Neutrophil (primary cell): Measurements from ENCODE around the gene P3H3.

Experiments
- H3K27ac ChIP-seq: fragments of 200-600 bp; sonication (generic); 2 replicates; pipeline ENCODE4 v1.5.1; 2016; ENCODE audit warnings: mild to moderate bottlenecking, moderate library complexity
- H3K27me3 ChIP-seq: fragments of 200-600 bp; sonication (generic); 2 replicates; pipeline ENCODE4 v1.6.0; 2016; ENCODE audit warnings: mild to moderate bottlenecking
- H3K36me3 ChIP-seq: fragments of 200-600 bp; sonication (generic); 2 replicates; pipeline ENCODE4 v1.5.1; 2017
- H3K4me1 ChIP-seq, 2 experiments: fragments of 200-600 bp in 1 of 2; sonication (generic) in 1 of 2; 1 replicate in 1 of 2; 2 replicates in 1 of 2; pipeline versions ENCODE4 v1.5.1 to v1.6.1; 2013 to 2016; ENCODE audit warnings: low read depth in 1 of 2, low read length in 1 of 2, mild to moderate bottlenecking in 1 of 2, moderate library complexity in 1 of 2; ENCODE audit not compliant: control insufficient read depth in 1 of 2, insufficient read depth in 1 of 2
- H3K4me3 ChIP-seq, 2 experiments: fragments of 200-600 bp in 1 of 2; sonication (generic) in 1 of 2; 1 replicate in 1 of 2; 2 replicates in 1 of 2; pipeline ENCODE4 v1.5.1; 2013 to 2016; ENCODE audit warnings: low read depth in 1 of 2, low read length in 1 of 2, mild to moderate bottlenecking in 1 of 2, moderate library complexity in 1 of 2
- H3K9me3 ChIP-seq: fragments of 200-600 bp; sonication (generic); 2 replicates; pipeline ENCODE4 v1.5.1; 2016
- CTCF ChIP-seq: fragments of 200-600 bp; sonication (generic); IDR thresholded peaks from 2 replicates; pipeline ENCODE4 v1.5.1; 2016; ENCODE audit warnings: antibody characterized with exemption

P3H3 gene

DNA sequence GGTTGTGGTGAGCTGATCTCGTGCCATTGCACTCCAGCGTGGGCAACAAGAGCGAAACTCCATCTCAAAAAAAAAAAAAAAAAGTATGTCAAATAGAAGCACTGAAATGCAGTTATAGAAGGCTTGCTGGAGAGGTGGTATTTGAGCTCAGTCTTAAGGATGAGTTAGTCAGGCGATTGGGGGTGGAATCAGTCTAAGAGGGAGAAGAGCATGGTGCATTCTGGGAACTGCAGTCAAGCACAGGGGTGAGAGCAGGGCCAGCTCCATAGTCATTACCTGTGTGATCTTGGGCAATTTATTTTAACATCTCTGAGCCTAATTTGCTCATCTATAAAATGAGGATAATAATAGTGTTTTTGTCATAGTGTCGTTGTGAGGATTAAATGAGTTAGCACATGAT lies 6.7 kb downstream of the P3H3 start:
- no peak overlapping the region for H3K4me3 ChIP-seq
- H3K27me3 ChIP-seq, result peaks cover 12% of the 10 kb centered on the region
- H3K9me3 ChIP-seq, result no peaks in the 10 kb centered on the region
- peaks cover 3 to 4% of the 10 kb centered on the region in 2 experiments for H3K4me1 ChIP-seq
- no peak overlapping the region for H3K27ac ChIP-seq
- H3K36me3 ChIP-seq, result no peaks in the 10 kb centered on the region
- TF ChIP-seq CTCF, result no peak

DNA sequence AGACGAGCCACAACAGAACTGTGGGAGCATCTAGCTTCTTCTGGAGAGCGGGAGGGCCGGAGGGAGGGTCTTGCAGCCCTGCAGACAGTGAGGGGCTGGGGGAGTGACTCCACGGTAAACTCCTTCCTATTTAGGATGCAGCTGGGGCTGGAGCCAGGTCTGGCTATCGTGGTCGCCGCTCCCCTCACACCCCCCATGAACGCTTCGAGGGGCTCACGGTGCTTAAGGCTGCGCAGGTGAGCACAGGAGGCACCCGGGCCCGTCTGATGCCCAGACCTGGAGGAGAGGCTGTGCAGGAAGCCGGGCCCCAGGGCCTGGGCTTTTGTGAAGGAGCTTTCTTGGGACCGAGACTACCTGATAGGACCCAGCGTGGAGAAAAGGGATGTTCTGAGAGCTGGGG lies 8.6 kb downstream of the P3H3 start:
- H3K27me3 ChIP-seq, result no peaks in the 10 kb centered on the region
- no peaks in the 10 kb centered on the region for H3K36me3 ChIP-seq
- H3K4me3 ChIP-seq, result no peak overlapping the region
- no peaks in the 10 kb centered on the region for H3K9me3 ChIP-seq
- peaks cover 16 to 18% of the 10 kb centered on the region in 2 experiments for H3K4me1 ChIP-seq
- no peak for TF ChIP-seq CTCF
- no peak overlapping the region for H3K27ac ChIP-seq

DNA sequence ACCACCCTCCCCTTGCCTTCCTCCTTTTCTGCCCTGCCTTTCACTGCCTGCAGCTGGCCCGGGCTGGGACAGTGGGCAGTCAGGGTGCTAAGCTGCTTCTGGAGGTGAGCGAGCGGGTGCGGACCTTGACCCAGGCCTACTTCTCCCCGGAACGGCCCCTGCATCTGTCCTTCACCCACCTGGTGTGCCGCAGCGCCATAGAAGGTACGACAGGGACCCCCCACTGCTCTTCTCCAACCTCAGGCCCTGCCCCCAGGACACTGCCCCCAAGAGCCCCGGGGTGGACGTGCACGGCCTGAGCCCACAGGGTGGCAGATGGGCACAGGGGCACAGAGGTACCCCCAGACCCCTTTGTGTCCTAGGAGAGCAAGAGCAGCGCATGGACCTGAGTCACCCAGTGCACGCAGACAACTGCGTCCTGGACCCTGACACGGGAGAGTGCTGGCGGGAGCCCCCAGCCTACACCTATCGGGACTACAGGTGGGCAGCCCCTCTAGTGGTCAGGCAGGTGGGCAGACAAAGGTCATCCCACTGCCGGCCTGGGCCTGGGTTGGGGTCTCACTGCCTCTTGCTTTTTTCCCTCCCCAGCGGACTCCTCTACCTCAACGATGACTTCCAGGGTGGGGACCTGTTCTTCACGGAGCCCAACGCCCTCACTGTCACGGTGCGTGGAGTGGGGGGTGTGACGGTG lies 9.3 kb downstream of the P3H3 start:
- no peak overlapping the region for H3K27ac ChIP-seq
- no peaks in the 10 kb centered on the region for H3K9me3 ChIP-seq
- H3K4me1 ChIP-seq, result peaks cover 16 to 18% of the 10 kb centered on the region in 2 experiments
- no peaks in the 10 kb centered on the region for H3K36me3 ChIP-seq
- H3K27me3 ChIP-seq, result no peaks in the 10 kb centered on the region
- no peak overlapping the region for H3K4me3 ChIP-seq
- no peak for TF ChIP-seq CTCF

GRCh38 chr12:6838854-6839253 lies 10.6 kb downstream of the P3H3 start:
- no peak overlapping the region for H3K4me3 ChIP-seq
- H3K9me3 ChIP-seq, result no peaks in the 10 kb centered on the region
- no peaks in the 10 kb centered on the region for H3K27me3 ChIP-seq
- H3K27ac ChIP-seq, result no peak overlapping the region
- H3K36me3 ChIP-seq, result no peaks in the 10 kb centered on the region
- H3K4me1 ChIP-seq, result peaks cover 16 to 18% of the 10 kb centered on the region in 2 experiments
- no peak for TF ChIP-seq CTCF

GRCh38 chr12:6839482-6840201 lies 11.4 kb downstream of the P3H3 start:
- Histone ChIP-seq H3K4me3 (no peak overlapping the region), H3K27ac (no peak overlapping the region), H3K36me3 (no peaks in the 10 kb centered on the region), H3K4me1 (peaks cover 16 to 18% of the 10 kb centered on the region in 2 experiments), H3K27me3 (no peaks in the 10 kb centered on the region), H3K9me3 (no peaks in the 10 kb centered on the region)
- TF ChIP-seq CTCF, result no peak
